ACC112 (cell line): Measurements from ENCODE around the gene ISLR.

Experiments used
- H2AFZ ChIP-seq: fragments of 200-600 bp; sonication (generic); one replicate; pipeline ENCODE4 v1.6.0; 2017; ENCODE audit warnings: antibody characterized with exemption, low read length; ENCODE audit not compliant: unreplicated experiment
- H3K27ac ChIP-seq: fragments of 200-600 bp; sonication (generic); 2 replicates; pipeline ENCODE4 v1.5.1; 2014; ENCODE audit warnings: low read depth, mild to moderate bottlenecking, antibody characterized with exemption, low read length, moderate library complexity
- H3K27me3 ChIP-seq: fragments of 200-600 bp; sonication (generic); 2 replicates; pipeline ENCODE4 v1.6.1; 2014; ENCODE audit warnings: mild to moderate bottlenecking, antibody characterized with exemption, low read length, moderate library complexity, mixed read lengths; ENCODE audit not compliant: insufficient read depth
- H3K36me3 ChIP-seq: fragments of 200-600 bp; sonication (generic); 2 replicates; pipeline ENCODE4 v1.6.1; 2016; ENCODE audit warnings: mild to moderate bottlenecking, antibody characterized with exemption, low read length, moderate library complexity, mixed read lengths; ENCODE audit not compliant: insufficient read depth
- H3K4me1 ChIP-seq: fragments of 200-600 bp; sonication (generic); one replicate; pipeline ENCODE4 v1.6.1; 2016; ENCODE audit warnings: low read length, mixed read lengths; ENCODE audit not compliant: insufficient read depth, unreplicated experiment, control insufficient read depth
- H3K4me3 ChIP-seq: fragments of 200-600 bp; sonication (generic); 2 replicates; pipeline ENCODE4 v1.5.1; 2014; ENCODE audit warnings: mild to moderate bottlenecking, low read depth, low read length
- H3K79me2 ChIP-seq: fragments of 200-600 bp; sonication (generic); one replicate; pipeline ENCODE4 v1.6.0; 2016; ENCODE audit warnings: low read length; ENCODE audit not compliant: control insufficient read depth, unreplicated experiment, insufficient read depth

ISLR gene

DNA sequence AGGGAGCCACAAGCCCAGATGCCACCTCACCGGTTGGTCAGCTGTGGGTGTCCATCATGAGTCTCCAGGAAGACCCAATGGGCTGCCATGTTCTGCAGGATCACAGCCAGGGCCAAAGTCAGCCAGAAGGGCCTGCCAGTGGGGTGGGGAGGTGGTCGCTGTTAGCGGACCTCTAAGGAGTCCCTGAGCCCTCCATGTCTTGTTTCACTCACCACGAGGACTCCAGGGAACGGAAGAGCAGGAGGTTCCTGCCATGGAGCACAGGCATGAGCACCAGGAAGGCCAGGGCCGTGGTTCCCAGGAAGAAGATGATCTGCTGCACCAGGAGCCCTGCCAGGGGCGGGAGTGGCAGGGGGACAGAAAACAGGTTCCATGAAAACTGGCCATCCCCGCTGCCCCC is 8.6 kb downstream of the ISLR start:
- no peak overlapping the region for H3K27ac ChIP-seq
- peaks cover 43% of the 10 kb centered on the region for H3K4me1 ChIP-seq
- no peaks in the 10 kb centered on the region for H3K79me2 ChIP-seq
- no peaks in the 10 kb centered on the region for H3K27me3 ChIP-seq
- H2AFZ ChIP-seq, result no peak overlapping the region
- H3K4me3 ChIP-seq, result no peak overlapping the region
- H3K36me3 ChIP-seq, result no peaks in the 10 kb centered on the region

DNA sequence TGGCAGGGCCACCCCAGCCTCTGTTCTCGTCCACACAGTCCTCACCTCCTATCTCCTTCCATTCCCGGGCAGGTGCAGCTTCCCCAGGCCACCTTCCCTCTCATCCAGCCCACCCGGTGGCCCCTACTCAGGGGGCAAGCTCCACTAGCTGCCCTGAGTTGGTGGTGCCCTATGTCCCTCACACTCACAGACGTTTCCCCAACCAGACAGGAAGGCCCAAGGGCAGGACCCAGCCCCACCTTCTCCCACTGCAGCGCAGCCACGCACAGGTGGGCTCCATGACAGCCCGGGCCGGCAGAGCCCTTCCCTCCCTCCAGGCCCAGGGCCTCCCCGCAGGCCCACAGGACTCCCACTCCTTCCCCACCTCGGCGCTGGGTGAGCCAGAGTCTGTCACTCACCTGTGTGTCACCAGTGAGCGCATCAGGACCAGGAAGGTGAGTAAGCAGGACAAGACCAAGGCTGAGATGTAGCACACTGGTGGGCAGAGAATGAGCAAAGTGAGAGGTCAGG is 11.1 kb downstream of the ISLR start:
- Histone ChIP-seq H3K79me2 (no peaks in the 10 kb centered on the region), H3K27me3 (no peaks in the 10 kb centered on the region), H3K4me1 (peaks cover 20% of the 10 kb centered on the region), H3K4me3 (no peak overlapping the region), H3K36me3 (no peaks in the 10 kb centered on the region), H2AFZ (no peak overlapping the region), H3K27ac (no peak overlapping the region)

DNA sequence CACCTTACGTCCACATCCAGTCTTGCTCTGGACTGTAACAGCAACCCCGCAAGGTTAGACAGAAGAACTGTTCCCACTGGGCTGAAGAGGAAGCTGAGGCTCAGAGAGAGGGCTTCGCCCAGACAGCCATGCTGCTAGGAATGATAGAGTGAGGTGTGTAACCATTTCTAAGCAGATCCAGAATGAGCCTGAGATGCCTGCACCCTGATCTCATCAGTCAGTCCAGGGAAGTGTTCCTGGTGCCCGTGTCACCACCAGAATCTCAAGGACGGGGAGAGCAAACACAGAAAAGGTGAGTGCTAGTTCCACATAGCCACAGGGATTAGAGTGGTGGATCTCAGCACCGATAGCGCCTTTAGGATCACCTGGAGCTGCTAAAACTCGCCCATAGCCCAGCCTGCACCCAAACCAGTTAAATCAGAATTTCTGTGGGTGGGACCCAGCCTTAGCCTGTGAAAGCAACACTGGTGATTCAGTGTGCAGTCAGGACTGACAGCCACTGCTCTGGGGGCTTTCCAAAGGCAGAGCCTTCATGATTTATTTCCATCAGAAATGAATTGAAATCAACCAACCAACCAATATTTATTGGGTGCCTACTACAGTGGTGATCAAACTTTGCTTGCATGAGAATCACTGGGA is 12.3 kb downstream of the ISLR start:
- Histone ChIP-seq H3K36me3 (no peaks in the 10 kb centered on the region), H3K27ac (no peak overlapping the region), H3K27me3 (no peaks in the 10 kb centered on the region), H2AFZ (no peak overlapping the region), H3K79me2 (no peaks in the 10 kb centered on the region), H3K4me1 (peaks cover 9% of the 10 kb centered on the region), H3K4me3 (no peak overlapping the region)

DNA sequence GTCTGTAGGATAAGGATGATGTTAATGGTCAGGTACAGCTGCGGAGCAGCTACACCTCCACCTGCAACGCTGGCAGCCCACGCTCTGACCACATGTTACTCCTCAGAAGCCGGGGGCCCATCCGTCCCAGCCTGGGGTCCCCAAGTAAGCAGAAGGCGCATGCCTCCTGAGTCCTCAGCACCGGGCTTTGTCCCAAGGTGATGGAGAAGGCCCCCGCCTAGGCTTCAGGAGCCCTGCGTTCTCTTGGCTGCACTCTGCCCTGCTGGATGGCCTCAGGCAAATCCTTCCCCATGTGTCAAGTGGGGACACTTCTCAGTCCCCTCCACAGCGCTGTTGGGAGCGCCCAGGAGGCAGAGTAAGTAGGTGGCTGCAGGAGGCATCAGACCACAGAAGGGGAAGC is 14.7 kb downstream of the ISLR start:
- Histone ChIP-seq H3K4me1 (peaks cover 18% of the 10 kb centered on the region), H3K27ac (no peak overlapping the region), H3K36me3 (no peaks in the 10 kb centered on the region), H2AFZ (no peak overlapping the region), H3K79me2 (no peaks in the 10 kb centered on the region), H3K4me3 (no peak overlapping the region), H3K27me3 (no peaks in the 10 kb centered on the region)

DNA sequence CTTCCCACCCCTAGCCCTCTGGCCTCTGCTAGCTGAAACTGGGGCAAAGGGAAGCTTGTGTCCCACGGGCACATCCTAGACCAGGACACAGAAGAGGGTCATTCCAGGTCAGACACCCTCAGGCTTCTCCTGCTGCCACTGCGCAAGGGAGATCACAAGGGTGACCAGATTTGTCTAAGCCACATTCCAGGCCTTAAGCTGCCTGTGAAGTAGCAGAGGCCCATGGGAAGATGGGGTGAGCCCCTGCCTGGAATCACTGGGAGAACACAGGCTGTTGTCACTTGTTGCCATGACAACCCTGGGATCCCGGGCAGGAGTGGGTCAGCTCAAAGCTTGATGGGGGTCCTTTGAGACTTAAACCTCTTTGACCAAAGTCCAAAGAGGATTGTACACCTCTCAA is 18.3 kb downstream of the ISLR start:
- Histone ChIP-seq H2AFZ (no peak overlapping the region), H3K4me3 (no peak overlapping the region), H3K27me3 (no peaks in the 10 kb centered on the region), H3K27ac (no peak overlapping the region), H3K36me3 (no peaks in the 10 kb centered on the region), H3K79me2 (no peaks in the 10 kb centered on the region), H3K4me1 (peaks cover 33% of the 10 kb centered on the region)

DNA sequence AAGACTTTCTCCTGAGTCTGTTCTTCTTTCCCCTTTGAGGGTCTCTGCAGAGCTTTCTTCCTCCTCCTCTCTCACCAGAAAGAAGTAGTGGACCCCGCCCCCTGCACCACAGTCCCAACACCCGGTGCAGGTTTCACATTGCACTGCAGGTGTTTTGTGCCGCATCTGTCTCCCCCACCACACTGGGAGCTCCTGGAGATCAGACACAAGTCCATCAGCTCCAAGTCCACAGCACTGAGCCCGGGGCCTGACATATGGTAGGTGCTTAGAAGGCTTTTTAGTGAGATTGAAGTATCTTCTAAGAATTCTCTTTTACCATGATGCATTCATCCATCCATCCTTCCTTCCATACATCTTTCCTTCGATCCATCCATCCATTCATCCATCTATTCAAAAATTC is 19.2 kb downstream of the ISLR start:
- Histone ChIP-seq H3K36me3 (no peaks in the 10 kb centered on the region), H3K4me1 (peaks cover 43% of the 10 kb centered on the region), H3K27me3 (no peaks in the 10 kb centered on the region), H3K4me3 (no peak overlapping the region), H3K79me2 (no peaks in the 10 kb centered on the region), H2AFZ (no peak overlapping the region), H3K27ac (no peak overlapping the region)

DNA sequence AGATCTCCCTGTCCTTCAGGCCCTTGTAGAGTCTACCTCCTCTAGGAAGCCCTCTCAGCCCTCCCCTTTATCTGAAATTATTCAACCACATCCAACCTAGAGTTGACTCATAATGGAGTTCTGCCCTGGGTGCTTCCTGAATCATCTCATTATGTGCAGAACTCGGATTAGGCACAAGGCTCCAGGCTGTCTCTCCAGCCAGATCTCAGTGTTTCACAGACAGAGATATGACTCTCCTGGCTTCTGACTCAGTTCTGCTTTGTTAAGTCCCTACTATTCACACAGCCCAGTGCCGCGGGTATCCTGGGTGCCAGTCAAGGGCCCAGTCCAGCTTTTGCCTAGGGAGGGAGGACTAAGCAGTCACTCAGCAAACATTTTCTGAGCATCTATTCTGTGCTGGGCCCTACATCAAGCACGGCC is 19.8 kb downstream of the ISLR start:
- Histone ChIP-seq H3K36me3 (no peaks in the 10 kb centered on the region), H3K27ac (peak overlapping the region; percentile 65), H3K4me3 (no peak overlapping the region), H3K79me2 (no peaks in the 10 kb centered on the region), H3K4me1 (peaks cover 45% of the 10 kb centered on the region), H2AFZ (no peak overlapping the region), H3K27me3 (no peaks in the 10 kb centered on the region)

DNA sequence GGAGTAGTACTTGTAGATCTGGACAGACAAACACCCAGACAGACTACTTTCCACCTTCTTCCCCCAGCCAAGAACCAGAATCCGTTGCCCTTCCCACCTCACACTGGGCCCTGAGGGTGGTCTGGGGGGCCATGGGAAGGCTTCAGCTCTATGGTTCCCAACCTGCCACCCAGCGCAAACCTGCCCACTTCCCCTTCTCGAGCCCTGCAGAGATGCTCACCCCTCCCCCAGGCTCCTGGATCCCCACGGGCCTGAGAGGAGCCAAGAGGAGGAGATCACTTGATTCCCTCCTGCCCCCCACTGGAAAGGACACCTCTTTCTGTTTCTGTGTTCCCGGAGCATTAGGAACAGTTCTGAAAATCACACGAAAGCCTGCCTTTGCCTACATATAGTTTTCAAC is 20.4 kb downstream of the ISLR start:
- no peaks in the 10 kb centered on the region for H3K36me3 ChIP-seq
- peak overlapping the region; percentile 65; the same call in 1 of the 2 replicates for H3K27ac ChIP-seq

DNA sequence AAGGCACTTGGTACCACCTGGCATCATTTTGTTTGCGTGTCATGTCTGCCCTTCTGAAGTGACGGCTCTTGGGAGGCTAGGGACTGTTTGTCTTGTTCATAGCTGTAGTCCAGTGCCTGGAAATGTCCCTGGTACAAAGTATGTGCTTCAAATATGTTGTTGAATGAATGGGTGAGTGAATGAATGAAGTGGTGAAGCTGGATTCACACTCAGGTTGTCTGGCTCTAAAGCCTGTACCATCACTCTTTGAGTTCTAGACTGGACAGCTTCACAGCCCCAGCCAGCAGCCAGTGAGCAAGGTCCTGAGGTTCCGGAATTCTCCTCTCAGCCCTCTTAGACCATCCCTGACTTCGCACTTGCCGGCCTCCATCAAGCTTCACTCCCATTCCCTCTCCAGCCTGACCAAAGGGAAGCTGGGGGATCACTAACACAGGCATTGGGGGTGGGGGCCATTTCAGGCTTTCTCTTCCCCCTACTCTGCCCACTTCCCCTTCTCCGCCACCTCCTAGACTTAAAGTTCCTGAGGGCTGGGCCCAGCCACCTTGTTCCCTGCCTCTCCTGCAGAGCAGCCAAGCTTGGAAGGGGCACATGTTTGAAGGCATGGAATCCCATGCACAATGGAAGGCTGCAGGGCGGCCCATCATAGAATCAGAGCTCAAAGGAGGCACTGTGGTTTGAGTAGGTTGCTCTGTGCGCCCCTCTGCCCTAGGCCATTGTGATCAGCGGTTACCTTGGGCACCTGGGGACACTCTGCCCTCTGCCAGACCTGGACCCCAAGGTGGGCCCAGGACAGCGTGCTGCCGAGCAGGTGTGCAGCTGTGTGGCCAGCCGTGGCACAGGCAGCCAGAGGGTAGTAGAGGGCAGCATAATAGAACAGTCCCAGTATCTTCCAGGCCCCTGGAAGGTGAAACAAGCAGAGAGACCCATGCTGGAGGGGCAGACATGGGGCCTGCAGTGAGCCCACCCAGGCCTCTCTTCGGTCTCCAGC is 21.4 kb downstream of the ISLR start:
- H2AFZ ChIP-seq, result no peak overlapping the region
- H3K4me1 ChIP-seq, result peaks cover 53% of the 10 kb centered on the region
- no peaks in the 10 kb centered on the region for H3K27me3 ChIP-seq
- H3K27ac ChIP-seq, result no peak overlapping the region
- H3K79me2 ChIP-seq, result no peaks in the 10 kb centered on the region
- no peaks in the 10 kb centered on the region for H3K36me3 ChIP-seq
- H3K4me3 ChIP-seq, result no peak overlapping the region

More for the DNA sequence above, 20.4 kb downstream of the ISLR start:
- no peak overlapping the region for H2AFZ ChIP-seq
- H3K79me2 ChIP-seq, result no peaks in the 10 kb centered on the region
- H3K4me1 ChIP-seq, result peaks cover 51% of the 10 kb centered on the region
- no peak overlapping the region for H3K4me3 ChIP-seq
- no peaks in the 10 kb centered on the region for H3K27me3 ChIP-seq

DNA sequence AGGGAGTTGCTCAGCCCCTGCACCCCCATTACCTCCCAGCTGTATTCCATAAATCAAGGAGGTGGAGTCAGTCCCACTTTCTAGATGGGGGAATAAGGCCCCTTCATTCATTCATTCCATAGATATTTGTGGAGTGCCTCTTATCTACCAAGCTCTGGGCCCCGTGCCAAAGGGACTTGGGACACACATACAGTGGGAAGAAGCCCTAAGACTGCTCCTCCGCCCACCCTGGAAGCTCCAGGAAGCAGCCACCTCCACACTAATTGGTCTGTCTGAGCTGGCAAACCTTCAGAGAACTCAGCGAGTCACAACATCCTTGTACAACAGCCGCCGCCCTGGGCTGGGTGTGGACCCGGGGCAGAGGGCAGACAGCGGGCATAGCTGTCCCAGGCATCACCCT is 22.7 kb downstream of the ISLR start:
- no peaks in the 10 kb centered on the region for H3K79me2 ChIP-seq
- no peak overlapping the region for H3K4me3 ChIP-seq
- no peak overlapping the region for H2AFZ ChIP-seq
- no peaks in the 10 kb centered on the region for H3K36me3 ChIP-seq
- peaks cover 65% of the 10 kb centered on the region for H3K4me1 ChIP-seq
- no peak overlapping the region for H3K27ac ChIP-seq
- no peaks in the 10 kb centered on the region for H3K27me3 ChIP-seq
